Measurements from ENCODE around the gene TMEM26.
"Not testable (repeated sequence)": the region's sequence is repeated elsewhere in the genome, so short reads cannot be mapped to it uniquely, and the experiment has no call there.

Gene TMEM26

DNA sequence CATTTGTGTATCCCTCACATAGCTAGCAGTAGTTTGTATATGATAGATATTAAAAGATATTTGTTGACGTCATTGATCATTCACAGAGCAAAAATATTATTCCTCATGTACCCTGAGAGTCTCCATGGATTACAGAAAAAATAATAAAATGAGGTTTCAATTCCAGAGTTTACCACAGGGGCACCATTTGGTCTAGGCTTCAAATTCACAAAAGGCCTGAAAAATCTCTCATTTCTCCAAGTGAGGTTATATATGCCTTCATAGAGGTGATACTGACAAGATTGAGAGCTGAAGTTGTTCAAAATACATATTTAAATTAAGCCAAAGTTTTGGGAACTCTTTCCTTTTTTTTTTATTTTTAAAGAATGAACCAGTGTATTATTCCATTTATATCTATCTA, 52.7 kb downstream of the TMEM26 start:
- no peak for DNase-seq (ENCODE audit: low read depth in 2 of 2)

DNA sequence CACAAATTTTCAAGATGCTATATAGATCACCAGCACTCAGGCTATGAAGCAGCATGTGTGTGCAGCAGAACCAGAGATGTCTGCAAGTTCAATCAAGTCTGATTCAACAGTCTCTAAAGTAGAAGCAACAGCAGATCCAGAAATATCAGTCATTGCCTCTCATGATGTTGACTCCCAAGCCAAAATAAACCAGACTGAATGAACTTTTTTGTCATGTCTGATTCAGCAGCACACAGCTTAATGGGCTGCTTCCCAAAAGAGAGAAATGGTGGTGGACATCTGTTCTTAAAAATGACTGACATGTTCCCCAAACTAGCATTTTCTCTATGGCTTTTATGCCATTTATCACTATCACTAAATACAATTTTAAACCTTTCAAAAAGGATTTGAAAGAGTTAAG, 53.8 kb downstream of the TMEM26 start:
- no peak for DNase-seq (ENCODE audit: low read depth in 2 of 2)

DNA sequence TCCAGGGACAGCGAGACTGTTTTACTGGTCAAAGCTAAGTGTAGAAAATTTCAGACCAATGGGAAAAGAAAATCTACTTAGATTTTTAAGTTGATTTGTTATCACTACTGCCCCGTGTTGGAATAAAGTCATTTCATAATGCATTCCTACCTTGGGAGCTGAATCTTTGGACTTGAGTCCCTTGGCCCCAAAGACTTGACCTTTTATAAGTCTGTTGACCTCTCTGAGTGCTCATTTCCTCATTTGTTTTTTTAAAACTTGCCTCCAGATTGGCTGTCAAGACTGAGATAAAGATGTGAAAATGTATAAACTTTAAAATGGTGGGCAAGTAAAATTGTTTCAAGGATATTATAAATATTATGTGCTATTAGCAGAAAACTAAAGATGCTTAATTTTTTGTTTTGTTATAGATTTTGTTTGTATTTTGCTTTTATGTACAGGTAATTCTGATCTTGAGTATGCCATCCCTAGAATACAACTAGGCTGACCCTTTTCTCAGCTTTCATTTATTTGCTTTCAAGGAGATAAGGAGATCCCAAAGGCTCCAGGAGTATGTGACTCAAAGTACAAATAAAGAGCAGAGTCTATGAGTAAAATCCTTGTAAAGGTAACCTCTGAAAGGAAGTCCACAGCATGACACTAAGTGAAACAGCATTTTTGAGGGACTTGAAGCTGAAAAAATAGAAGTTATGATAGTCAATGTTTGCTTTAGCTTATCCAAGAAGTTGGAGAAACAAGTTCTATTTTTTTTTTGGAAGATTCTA, 54.6 kb downstream of the TMEM26 start:
- DNase-seq (ENCODE audit: low read depth in 2 of 2): no peak

DNA sequence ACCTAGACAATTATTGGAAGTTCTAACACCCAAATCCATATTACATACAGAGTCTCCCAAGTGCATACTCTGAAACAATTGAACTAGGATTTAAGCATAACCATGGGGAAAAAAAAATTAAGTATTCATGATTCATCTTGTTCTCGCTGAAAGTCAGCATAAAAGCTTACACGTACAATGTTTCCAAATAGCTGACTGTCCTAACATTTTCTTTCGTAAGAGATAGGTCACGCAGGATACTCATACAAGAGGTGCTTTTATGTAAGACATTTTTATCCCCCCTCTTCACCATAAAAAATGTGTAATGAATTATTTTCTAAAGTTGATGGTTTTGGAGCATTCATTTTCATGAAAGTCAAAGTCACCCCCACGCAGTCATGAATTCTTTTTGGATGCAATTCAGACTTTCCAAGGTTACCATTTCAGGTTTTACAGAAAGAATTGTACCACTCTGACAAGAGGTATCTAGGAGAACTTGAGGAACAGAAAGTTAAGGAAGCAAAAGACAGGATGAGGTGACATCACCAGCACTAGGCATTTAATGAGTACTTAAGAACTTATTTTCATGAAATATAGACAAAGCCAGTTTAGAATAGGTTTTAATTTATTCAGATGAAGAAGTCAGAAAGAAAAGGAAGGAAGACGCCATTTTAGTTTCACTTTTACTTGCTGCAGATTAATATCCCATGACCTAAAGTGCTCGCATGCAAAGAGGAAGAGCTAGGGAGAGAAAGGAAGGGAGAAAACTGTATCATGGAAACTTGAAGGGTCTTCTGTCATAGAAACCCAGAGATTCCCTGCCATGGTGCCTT, 55.8 kb downstream of the TMEM26 start:
- no peak for DNase-seq (ENCODE audit: low read depth in 2 of 2)

DNA sequence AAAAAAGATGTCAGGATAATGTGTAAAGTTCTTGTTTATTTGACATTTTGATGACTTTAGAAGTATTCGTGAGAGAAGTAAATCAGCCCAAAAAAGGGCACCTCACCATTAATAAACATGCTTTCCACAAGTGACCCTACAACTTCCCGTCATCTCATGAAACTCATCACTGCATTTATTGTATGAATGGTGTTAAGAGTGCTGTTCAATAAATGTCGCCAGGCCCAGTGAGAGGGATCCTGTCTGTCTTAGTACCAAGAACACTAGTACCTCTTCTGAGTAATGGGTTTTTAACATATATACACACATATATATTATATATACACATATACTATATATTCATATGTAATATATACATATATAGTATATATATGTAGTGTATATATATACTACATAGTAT, 61.9 kb downstream of the TMEM26 start:
- no peak for DNase-seq (ENCODE audit: low read depth in 2 of 2)

DNA sequence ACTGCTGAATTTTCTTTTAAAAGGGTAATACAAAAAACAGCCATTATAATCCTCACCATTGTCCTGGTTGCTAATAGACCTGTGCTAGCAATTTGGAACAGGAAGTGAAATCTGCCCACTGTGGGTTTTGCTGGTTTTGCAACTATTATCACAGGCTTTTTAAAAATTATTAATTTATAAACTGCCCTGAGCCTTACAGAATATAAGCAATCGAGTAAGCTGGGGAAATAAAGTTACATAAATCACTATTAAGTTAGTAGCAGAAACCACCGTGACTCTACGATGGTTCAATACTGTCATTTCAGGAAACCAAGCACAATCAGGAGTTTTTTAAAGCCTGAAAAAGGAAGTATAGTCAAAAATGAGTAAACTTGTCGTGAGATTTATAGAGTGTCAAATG, 62.3 kb downstream of the TMEM26 start:
- no peak for DNase-seq (ENCODE audit: low read depth in 2 of 2)

DNA sequence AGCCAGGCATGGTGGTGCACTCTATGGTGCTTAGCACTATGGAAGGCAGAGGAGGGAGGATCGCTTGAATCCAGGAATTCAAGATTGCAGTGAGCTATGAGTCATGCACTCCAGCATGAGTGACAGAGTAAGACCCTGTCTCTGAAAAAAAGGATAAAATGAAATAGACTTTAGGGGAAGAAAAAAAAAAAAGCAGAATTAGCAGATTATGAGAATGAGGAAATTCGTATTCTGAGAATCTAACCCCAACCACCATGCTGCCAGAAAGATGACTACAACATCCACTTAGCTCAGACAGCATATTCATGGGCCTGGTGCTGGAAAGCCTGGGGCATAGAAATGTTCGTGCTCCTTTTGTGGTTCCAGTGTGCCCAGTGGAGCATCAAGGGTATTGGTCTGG, 63.3 kb downstream of the TMEM26 start:
- no peak for DNase-seq (ENCODE audit: low read depth in 2 of 2)

DNA sequence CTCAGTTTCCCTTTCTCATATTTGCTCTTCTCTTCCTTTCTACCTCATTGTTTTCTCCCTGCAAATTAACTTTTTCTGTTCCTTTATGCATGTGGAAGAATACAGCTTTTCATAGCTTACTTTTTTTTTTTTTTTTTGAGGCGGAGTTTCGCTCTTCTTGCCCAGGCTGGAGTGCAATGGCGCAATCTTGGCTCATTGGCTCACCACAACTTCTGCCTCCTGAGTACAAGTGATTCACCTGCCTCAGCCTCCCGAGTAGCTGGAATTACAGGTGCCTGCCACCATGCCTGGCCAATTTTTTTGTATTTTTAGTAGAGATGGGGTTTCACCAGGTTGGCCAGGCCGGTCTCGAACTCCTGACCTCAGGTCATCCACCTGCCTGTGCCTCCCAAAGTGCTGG, 64.2 kb downstream of the TMEM26 start:
- DNase-seq (ENCODE audit: low read depth in 2 of 2): not testable (repeated sequence)

DNA sequence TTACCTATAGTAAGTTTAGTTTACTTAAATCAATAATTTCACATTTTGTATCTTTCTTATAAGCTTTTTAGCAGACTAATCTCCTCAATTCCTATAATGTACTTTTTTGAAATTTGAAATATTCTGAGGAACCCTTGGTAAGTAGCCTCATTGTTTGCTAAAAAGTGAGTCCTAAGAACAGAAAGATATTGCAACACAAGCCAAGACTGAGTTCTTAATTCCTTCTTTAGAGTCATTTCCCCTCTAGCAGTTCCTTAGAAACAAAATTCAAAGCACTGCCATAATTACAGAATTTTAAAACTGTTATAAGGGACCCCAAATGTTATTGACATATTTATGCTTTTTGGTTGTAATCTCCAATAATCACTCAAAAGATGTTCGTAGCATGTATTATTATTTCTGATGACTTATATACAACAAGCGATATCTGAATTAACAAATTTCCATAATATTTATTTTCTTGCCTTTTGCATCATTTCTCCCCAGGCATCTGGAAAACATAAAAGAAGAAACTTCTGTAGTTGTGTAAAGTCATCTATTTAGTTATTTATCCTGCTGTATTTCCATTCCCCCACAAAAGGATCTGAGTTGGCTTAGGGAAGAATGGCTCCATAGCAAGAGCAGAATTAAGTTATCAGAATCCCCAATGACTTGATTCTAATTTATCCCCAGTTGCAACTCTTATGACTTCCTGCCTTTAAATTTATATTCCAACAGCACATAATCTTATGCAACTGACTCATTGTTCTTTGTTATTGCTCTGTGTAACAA, 67.8 kb downstream of the TMEM26 start:
- DNase-seq (ENCODE audit: low read depth in 2 of 2): no peak

DNA sequence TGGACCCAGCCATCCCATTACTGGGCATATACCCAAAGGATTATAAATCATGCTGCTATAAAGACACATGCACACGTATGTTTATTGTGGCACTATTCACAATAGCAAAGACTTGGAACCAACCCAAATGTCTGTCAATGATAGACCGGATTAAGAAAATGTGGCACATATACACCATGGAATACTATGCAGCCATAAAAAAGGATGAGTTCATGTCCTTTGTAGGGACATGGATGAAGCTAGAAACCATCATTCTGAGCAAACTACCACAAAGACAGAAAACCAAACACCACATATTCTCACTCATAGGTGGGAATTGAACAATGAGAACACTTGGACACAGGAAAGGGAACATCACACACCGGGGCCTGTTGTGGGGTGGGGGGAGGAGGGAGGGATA, 72.0 kb downstream of the TMEM26 start:
- not testable (repeated sequence) for DNase-seq (ENCODE audit: low read depth in 2 of 2)

DNA sequence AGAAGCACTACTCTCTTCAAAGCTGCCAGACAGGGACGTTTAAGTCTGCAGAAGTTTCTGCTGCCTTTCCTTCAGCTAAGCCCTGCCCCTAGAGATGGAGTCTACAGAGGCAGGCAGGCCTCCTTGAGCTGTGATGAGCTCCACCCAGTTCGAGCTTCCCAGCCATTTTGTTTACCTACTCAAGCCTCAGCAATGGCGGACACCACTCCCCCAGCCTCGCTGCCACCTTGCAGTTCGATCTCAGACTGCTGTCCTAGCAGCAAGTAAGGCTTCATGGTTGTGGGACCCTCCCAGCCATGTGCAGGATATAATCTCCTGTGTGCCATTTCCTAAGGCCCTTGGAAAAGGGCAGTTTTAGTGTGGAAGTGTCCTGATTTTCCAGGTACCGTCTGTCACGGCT, 74.3 kb downstream of the TMEM26 start:
- DNase-seq (ENCODE audit: low read depth in 2 of 2): no peak

DNA sequence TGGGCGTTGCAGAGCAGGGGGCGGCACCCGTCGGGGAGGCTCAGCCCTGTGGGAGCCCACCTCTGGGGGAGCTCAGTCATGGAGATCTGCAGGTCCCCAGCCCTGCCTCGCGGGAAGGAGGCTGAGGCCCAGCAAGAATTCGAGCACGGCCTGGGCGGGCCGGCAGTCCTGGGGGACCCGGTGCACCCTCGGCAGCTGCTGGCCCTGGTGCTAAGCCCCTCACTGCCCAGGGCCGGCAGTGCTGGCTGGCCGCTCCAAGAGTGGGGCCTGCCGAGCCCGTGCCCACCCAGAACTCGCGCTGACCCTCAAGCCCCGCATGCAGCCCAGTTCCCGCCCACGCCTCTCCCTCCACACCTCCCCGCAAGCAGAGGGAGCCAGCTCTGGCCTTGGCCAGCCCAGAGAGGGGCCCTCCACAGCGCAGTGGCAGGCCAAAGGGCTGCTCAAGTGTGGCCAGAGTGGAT, 76.2 kb downstream of the TMEM26 start:
- DNase-seq (ENCODE audit: low read depth in 2 of 2): no peak

DNA sequence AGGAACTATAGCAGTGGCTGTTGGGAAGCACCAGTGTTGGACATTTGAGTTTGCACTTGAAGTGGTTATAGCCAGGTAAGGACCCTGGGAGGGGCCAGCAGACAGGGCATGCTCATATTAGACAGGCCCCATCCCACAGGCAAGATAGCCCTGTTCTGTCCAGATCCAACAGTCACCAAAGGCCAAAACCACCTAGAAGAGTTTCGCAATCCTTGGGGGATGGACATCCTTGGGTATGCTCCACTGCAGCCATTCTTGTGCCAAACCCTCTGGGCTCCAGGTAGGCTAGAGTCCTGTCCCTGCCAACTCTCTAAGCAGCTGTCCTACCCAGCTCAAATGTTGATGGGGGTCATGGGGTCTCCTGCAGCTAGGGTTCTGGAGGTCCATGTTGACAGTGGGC, 76.8 kb downstream of the TMEM26 start:
- DNase-seq (ENCODE audit: low read depth in 2 of 2): no peak

DNA sequence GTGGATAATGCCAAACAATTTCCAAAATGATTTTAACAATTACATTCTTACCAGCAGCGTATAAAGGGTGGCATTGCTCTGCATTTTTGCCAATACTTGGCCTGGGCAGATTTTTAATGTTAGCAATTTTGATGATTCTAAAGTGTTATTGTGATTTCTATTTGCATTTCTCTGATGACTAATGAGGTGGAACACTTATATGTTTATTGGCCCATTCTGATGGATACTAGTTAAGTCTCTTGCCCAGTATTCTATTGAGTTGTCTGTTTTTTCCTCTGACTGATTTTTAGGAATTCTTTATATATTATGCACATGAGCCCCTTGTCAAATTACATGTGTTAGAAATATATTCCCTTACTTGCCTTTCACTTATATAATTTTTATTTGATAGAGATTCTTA, 86.8 kb downstream of the TMEM26 start:
- no peak for DNase-seq (ENCODE audit: low read depth in 2 of 2)

DNA sequence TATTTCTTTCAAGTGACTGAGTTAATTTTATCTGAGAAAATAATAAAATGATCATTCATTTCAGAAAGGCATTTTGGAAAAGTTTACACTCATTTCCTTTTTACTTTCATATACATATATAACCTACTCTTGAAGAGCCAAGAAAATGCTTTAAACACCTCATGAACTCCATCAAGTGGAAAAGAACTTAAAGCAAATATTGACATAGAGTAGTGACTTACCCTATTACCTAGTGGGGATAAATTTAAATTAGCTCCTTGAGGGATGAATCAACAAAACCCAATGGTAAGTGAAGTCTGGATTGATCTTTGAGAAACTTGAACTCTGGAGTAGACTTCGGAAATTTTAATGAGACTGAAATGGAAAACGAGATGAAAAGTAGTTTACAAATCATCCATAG, 88.6 kb downstream of the TMEM26 start:
- DNase-seq (ENCODE audit: low read depth in 2 of 2): no peak

DNA sequence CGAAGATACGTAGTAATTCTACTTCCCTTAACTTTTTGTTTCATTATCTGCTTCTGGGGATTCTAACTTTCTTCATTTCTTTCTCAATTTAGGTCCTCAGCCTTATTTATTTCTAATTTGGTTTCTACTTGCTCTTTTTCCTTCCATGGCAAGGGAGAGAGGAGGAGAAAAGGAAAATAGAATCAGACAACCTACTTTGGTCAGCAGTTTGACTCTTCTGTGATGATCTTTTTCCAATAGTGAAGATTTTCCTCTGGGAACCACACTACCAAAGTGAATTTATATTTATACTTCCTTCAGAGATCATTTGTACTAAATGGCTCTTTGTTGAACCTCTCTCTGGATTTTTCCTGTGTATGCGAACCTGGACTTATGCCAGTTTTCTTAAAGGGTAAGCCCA, 90.2 kb downstream of the TMEM26 start:
- DNase-seq (ENCODE audit: low read depth in 2 of 2): no peak

DNA sequence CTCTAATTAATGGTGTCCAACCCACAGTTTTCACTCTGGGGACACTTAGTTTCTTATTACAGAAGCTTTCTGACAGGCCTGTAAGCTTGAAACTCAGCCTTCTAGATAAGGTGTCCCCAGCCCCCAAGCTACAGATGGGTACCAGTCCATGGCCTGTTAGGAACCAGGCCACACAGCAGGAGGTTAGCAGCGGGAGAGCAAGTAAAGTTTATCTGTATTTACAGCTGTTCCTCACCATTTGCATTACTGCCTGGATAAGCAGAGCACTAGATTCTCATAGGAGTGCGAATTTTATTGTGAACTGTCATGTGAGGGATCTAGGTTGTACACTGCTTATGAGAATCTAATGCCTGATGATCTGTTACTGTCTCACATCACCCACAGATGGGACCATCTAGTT, 93.7 kb downstream of the TMEM26 start:
- DNase-seq (ENCODE audit: low read depth in 2 of 2): no peak

DNA sequence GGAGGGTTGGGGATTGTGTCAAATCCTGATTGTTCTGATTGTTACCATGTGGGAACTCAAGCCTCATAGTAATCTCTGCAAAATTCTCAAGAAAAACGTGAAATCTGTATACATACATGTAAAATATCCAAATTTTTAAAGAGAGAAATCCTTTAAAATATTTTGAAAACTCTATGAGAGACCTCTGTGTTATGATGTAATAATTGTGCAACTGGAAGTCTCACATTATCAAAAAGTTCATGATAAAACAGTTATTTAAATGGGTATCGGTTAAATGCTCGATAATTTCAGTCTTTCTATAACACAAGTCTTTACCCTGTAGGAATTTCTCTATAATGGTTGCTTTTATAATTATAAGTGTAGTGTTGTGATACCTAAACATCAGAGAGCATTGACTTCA, 95.5 kb downstream of the TMEM26 start:
- DNase-seq (ENCODE audit: low read depth in 2 of 2): no peak

All from stimulated activated CD4-positive, alpha-beta T cell treated with anti-CD3 and anti-CD28 coated beads, Interleukin-12 subunit alpha, Interleukin-12 subunit beta, amount 100 ng/mL, for 24 hours (primary cell).